ENCODE data around the gene ITPK1.

ITPK1 gene

DNA sequence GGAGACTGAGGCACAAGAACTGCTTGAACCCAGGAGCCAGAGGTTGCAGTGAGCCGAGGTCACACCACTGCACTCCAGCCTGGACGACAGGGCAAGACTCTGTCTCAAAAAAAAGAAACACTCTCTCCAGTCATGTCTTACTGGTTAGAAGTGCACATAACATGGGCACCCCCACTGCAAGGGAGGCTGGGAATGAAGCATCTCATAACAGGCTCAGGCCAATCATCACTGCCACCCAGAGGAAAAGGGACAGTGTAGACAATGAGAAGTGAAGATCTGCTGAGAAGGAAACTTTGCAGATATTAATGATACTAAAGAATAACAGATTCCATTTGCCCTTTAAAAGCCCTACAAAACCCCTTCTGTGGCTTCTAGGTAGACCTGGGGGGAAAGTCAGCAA is 66.9 kb downstream of the ITPK1 start:
- peaks cover 0 to 13% (median 6%) of the 10 kb centered on the region in 5 donors for H3K36me3 ChIP-seq (ENCODE audit: control insufficient read depth in 5 of 5, insufficient read depth in 5 of 5, low read length in 5 of 5)
- H3K4me1 ChIP-seq (ENCODE audit: control insufficient read depth in 5 of 5, insufficient read depth in 5 of 5, low read length in 5 of 5), result peaks cover 0 to 42% (median 18%) of the 10 kb centered on the region in 5 donors
- H3K9me3 ChIP-seq (ENCODE audit: control insufficient read depth in 5 of 5, low read length in 5 of 5), result no peaks in the 10 kb centered on the region
- no peak overlapping the region for H3K9ac ChIP-seq (ENCODE audit: low read length in 5 of 5)
- H3K4me3 ChIP-seq (ENCODE audit: low read depth in 1 of 5, low read length in 5 of 5), result no peak overlapping the region
- H3K27me3 ChIP-seq (ENCODE audit: control insufficient read depth in 5 of 5, insufficient read depth in 4 of 5, low read length in 5 of 5), result no peaks in the 10 kb centered on the region
- no peak overlapping the region for H3K27ac ChIP-seq (ENCODE audit: low read depth, low read length)

GRCh38 chr14:93047661-93048060 is 68.1 kb downstream of the ITPK1 start:
- H3K4me3 ChIP-seq (ENCODE audit: low read depth in 1 of 5, low read length in 5 of 5), result no peak overlapping the region
- no peaks in the 10 kb centered on the region for H3K9me3 ChIP-seq (ENCODE audit: control insufficient read depth in 5 of 5, low read length in 5 of 5)
- no peak overlapping the region for H3K9ac ChIP-seq (ENCODE audit: low read length in 5 of 5)
- H3K36me3 ChIP-seq (ENCODE audit: control insufficient read depth in 5 of 5, insufficient read depth in 5 of 5, low read length in 5 of 5), result peaks cover 0 to 13% (median 3%) of the 10 kb centered on the region in 5 donors
- H3K4me1 ChIP-seq (ENCODE audit: control insufficient read depth in 5 of 5, insufficient read depth in 5 of 5, low read length in 5 of 5), result peaks cover 3 to 52% (median 27%) of the 10 kb centered on the region in 5 donors
- H3K27me3 ChIP-seq (ENCODE audit: control insufficient read depth in 5 of 5, insufficient read depth in 4 of 5, low read length in 5 of 5), result no peaks in the 10 kb centered on the region
- no peak overlapping the region for H3K27ac ChIP-seq (ENCODE audit: low read depth, low read length)

GRCh38 chr14:93047157-93047556 is 68.6 kb downstream of the ITPK1 start:
- no peak overlapping the region for H3K27ac ChIP-seq (ENCODE audit: low read depth, low read length)
- peaks cover 3 to 47% (median 27%) of the 10 kb centered on the region in 5 donors for H3K4me1 ChIP-seq (ENCODE audit: control insufficient read depth in 5 of 5, insufficient read depth in 5 of 5, low read length in 5 of 5)
- H3K27me3 ChIP-seq (ENCODE audit: control insufficient read depth in 5 of 5, insufficient read depth in 4 of 5, low read length in 5 of 5), result no peaks in the 10 kb centered on the region
- no peak overlapping the region for H3K4me3 ChIP-seq (ENCODE audit: low read depth in 1 of 5, low read length in 5 of 5)
- no peaks in the 10 kb centered on the region for H3K9me3 ChIP-seq (ENCODE audit: control insufficient read depth in 5 of 5, low read length in 5 of 5)
- no peak overlapping the region for H3K9ac ChIP-seq (ENCODE audit: low read length in 5 of 5)
- peaks cover 0 to 13% (median 3%) of the 10 kb centered on the region in 5 donors for H3K36me3 ChIP-seq (ENCODE audit: control insufficient read depth in 5 of 5, insufficient read depth in 5 of 5, low read length in 5 of 5)

DNA sequence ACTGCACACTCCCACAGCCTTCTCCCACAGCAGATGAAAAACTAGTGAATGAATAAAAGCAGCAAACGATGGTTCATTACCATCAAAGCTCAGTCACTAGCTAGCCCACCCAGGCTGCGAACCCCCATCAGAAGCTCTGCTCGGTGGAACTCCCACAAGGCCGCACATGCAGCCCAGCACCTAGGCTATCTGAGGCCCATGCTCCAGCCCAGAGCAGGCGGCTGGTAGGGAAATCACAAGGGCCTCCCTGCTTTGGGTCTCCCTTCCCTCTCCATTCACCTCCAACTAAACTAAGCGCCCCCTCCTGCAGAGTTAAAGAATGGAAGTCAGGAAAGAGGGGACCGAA is 69.0 kb downstream of the ITPK1 start:
- no peaks in the 10 kb centered on the region for H3K27me3 ChIP-seq (ENCODE audit: control insufficient read depth in 5 of 5, insufficient read depth in 4 of 5, low read length in 5 of 5)
- H3K36me3 ChIP-seq (ENCODE audit: control insufficient read depth in 5 of 5, insufficient read depth in 5 of 5, low read length in 5 of 5), result peaks cover 0 to 11% (median 3%) of the 10 kb centered on the region in 5 donors
- H3K9me3 ChIP-seq (ENCODE audit: control insufficient read depth in 5 of 5, low read length in 5 of 5), result no peaks in the 10 kb centered on the region
- no peak overlapping the region for H3K9ac ChIP-seq (ENCODE audit: low read length in 5 of 5)
- H3K27ac ChIP-seq (ENCODE audit: low read depth, low read length), result no peak overlapping the region
- peaks cover 3 to 45% (median 27%) of the 10 kb centered on the region in 5 donors for H3K4me1 ChIP-seq (ENCODE audit: control insufficient read depth in 5 of 5, insufficient read depth in 5 of 5, low read length in 5 of 5)
- no peak overlapping the region for H3K4me3 ChIP-seq (ENCODE audit: low read depth in 1 of 5, low read length in 5 of 5)

- Histone ChIP-seq H3K27ac (ENCODE audit: low read depth, low read length) (no peak overlapping the region), H3K4me1 (ENCODE audit: control insufficient read depth in 5 of 5, insufficient read depth in 5 of 5, low read length in 5 of 5) (peaks cover 3 to 50% (median 32%) of the 10 kb centered on the region in 5 donors), H3K27me3 (ENCODE audit: control insufficient read depth in 5 of 5, insufficient read depth in 4 of 5, low read length in 5 of 5) (no peaks in the 10 kb centered on the region), H3K36me3 (ENCODE audit: control insufficient read depth in 5 of 5, insufficient read depth in 5 of 5, low read length in 5 of 5) (peaks cover 0 to 7% (median 3%) of the 10 kb centered on the region in 5 donors), H3K9ac (ENCODE audit: low read length in 5 of 5) (no peak overlapping the region), H3K4me3 (ENCODE audit: low read depth in 1 of 5, low read length in 5 of 5) (no peak overlapping the region), H3K9me3 (ENCODE audit: control insufficient read depth in 5 of 5, low read length in 5 of 5) (no peaks in the 10 kb centered on the region)
These were observed 69.6 kb downstream of the ITPK1 start for GRCh38 chr14:93045965-93046704.

DNA sequence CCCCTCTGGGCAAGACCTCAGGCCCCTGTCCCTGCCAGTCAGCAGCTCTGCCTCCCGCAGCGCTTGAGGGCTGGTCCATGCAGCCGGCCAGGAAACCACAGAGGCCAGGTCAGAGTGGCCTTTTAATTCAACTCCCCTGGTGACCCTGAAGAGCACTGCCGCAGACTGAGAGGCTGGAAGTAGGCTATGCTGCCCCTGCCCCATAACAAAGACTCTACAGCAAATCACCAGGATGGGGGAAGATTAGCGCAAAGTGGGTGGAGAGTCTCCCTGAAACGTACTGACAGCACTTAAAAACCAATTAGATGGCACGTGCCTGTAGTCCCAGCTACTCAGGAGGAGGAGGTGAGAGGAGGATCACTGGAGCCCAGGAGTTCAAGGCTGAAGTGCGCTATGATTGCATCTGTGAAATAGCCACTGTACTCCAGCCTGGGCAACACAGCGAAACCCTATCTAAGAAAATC is 70.5 kb downstream of the ITPK1 start:
- Histone ChIP-seq H3K4me3 (ENCODE audit: low read depth in 1 of 5, low read length in 5 of 5) (no peak overlapping the region), H3K27me3 (ENCODE audit: control insufficient read depth in 5 of 5, insufficient read depth in 4 of 5, low read length in 5 of 5) (no peaks in the 10 kb centered on the region), H3K9ac (ENCODE audit: low read length in 5 of 5) (peak overlapping the region in 1 of 5 donors; percentile 19), H3K36me3 (ENCODE audit: control insufficient read depth in 5 of 5, insufficient read depth in 5 of 5, low read length in 5 of 5) (peaks cover 0 to 3% (median 0%) of the 10 kb centered on the region in 5 donors), H3K4me1 (ENCODE audit: control insufficient read depth in 5 of 5, insufficient read depth in 5 of 5, low read length in 5 of 5) (peaks cover 3 to 52% (median 36%) of the 10 kb centered on the region in 5 donors), H3K9me3 (ENCODE audit: control insufficient read depth in 5 of 5, low read length in 5 of 5) (no peaks in the 10 kb centered on the region), H3K27ac (ENCODE audit: low read depth, low read length) (no peak overlapping the region)

DNA sequence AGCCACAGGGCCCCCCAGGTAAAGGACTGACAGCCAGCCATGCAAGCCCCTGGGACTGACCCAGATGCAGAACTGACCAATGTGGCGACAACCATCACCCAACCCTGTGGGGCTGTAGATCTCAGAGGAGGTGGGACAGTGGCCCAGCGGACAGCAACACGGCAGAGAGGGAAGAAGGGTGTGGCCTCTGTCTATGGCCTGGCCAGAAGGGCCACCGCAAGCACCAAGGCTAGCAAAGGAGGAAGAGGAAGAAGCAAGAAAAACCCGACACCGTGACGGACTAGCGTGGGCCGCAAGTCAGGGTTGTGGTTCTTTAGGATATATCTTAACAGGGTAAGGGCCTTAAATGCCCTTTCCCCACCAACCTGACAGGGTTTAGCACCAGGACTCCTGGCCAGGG is 71.2 kb downstream of the ITPK1 start:
- peaks cover 0 to 3% (median 0%) of the 10 kb centered on the region in 5 donors for H3K36me3 ChIP-seq (ENCODE audit: control insufficient read depth in 5 of 5, insufficient read depth in 5 of 5, low read length in 5 of 5)
- no peak overlapping the region for H3K27ac ChIP-seq (ENCODE audit: low read depth, low read length)
- H3K4me1 ChIP-seq (ENCODE audit: control insufficient read depth in 5 of 5, insufficient read depth in 5 of 5, low read length in 5 of 5), result peaks cover 3 to 52% (median 36%) of the 10 kb centered on the region in 5 donors
- H3K4me3 ChIP-seq (ENCODE audit: low read depth in 1 of 5, low read length in 5 of 5), result no peak overlapping the region
- H3K27me3 ChIP-seq (ENCODE audit: control insufficient read depth in 5 of 5, insufficient read depth in 4 of 5, low read length in 5 of 5), result no peaks in the 10 kb centered on the region
- H3K9me3 ChIP-seq (ENCODE audit: control insufficient read depth in 5 of 5, low read length in 5 of 5), result no peaks in the 10 kb centered on the region
- H3K9ac ChIP-seq (ENCODE audit: low read length in 5 of 5), result peak overlapping the region in 1 of 5 donors; percentile 14

- Histone ChIP-seq H3K27ac (ENCODE audit: low read depth, low read length) (peak overlapping the region; percentile 58), H3K9ac (ENCODE audit: low read length in 5 of 5) (peak overlapping the region in 1 of 5 donors; percentile 14), H3K36me3 (ENCODE audit: control insufficient read depth in 5 of 5, insufficient read depth in 5 of 5, low read length in 5 of 5) (peaks cover 0 to under 1% (median 0%) of the 10 kb centered on the region in 5 donors), H3K9me3 (ENCODE audit: control insufficient read depth in 5 of 5, low read length in 5 of 5) (no peaks in the 10 kb centered on the region), H3K4me1 (ENCODE audit: control insufficient read depth in 5 of 5, insufficient read depth in 5 of 5, low read length in 5 of 5) (peaks cover 3 to 56% (median 36%) of the 10 kb centered on the region in 5 donors), H3K27me3 (ENCODE audit: control insufficient read depth in 5 of 5, insufficient read depth in 4 of 5, low read length in 5 of 5) (no peaks in the 10 kb centered on the region), H3K4me3 (ENCODE audit: low read depth in 1 of 5, low read length in 5 of 5) (no peak overlapping the region)
These were observed 71.6 kb downstream of the ITPK1 start for GRCh38 chr14:93044121-93044520.

DNA sequence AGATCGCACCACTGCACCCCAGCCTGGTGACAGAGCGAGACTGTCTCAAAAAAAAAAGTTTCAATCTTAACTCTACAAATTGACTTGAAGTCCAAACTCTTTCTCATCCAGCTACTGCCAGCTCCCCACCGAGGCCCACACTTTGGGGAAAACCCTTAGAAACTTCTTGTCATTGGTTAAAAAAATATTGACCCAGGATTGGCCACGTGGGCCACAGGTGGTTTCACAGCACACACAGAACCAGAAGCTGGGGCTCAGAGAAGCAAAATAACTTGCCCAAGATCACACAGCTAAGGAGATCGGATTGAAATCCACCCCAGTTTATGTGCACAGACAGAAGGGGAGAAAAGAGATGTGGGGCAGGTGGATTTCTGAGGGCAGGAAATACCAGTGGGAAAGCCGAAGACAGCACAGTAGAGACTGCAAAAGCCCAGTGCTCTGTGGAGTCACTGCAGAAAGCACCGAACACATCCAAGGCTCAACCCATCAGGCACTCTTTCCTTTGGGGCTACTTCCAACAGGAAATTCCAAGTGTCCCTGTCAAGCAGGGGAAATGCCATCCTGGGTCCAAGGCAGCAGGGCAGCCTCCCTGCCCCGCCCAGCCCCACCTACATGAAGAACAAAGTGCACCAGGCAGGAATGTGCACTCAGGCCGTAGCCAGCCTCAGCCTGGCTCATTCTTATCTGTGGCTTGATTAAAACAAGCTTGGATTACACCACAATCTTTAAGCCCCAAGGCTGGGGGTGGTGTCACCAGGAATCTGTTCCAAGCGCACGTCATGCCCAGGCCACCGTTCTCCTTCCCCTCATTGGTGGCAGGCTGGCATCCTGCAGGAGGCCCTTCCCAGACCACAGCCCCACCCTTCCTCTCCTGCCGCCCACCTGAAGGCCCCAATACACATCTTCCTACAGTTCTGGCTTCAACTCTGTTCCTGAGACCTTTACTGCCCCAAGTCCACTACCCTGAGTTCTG is 72.5 kb downstream of the ITPK1 start:
- peaks cover 3 to 60% (median 38%) of the 10 kb centered on the region in 5 donors for H3K4me1 ChIP-seq (ENCODE audit: control insufficient read depth in 5 of 5, insufficient read depth in 5 of 5, low read length in 5 of 5)
- H3K27me3 ChIP-seq (ENCODE audit: control insufficient read depth in 5 of 5, insufficient read depth in 4 of 5, low read length in 5 of 5), result no peaks in the 10 kb centered on the region
- peak overlapping the region; percentile 58 for H3K27ac ChIP-seq (ENCODE audit: low read depth, low read length)

More for the DNA sequence above, 72.5 kb downstream of the ITPK1 start:
- Histone ChIP-seq H3K9me3 (ENCODE audit: control insufficient read depth in 5 of 5, low read length in 5 of 5) (no peaks in the 10 kb centered on the region), H3K36me3 (ENCODE audit: control insufficient read depth in 5 of 5, insufficient read depth in 5 of 5, low read length in 5 of 5) (no peaks in the 10 kb centered on the region), H3K9ac (ENCODE audit: low read length in 5 of 5) (no peak overlapping the region), H3K4me3 (ENCODE audit: low read depth in 1 of 5, low read length in 5 of 5) (no peak overlapping the region)

All from subcutaneous abdominal adipose tissue (tissue), 5 donors.